GM10266 (cell line): ENCODE measurements around the gene BRI3.

ENCODE experiments used
- DNase-seq: peaks from one replicate; pipeline ENCODE4 v3.0.0; 2012; ENCODE audit errors: extremely low spot score
- CTCF ChIP-seq: IDR thresholded peaks from 2 replicates; pipeline ENCODE4 v1.5.1; 2012; ENCODE audit warnings: mild to moderate bottlenecking, low read depth; ENCODE audit not compliant: control insufficient read depth, insufficient read depth; ENCODE audit errors: missing control alignments

BRI3 gene

GRCh38 chr7:98283127-98283886 lies 1.8 kb downstream of the BRI3 start:
- DNase-seq, result peak; percentile 14
- no peak for TF ChIP-seq CTCF

GRCh38 chr7:98283887-98284222 lies 2.4 kb downstream of the BRI3 start:
- DNase-seq, result no peak
- no peak for TF ChIP-seq CTCF

GRCh38 chr7:98284335-98285036 lies 3.0 kb downstream of the BRI3 start:
- DNase-seq, result no peak

GRCh38 chr7:98285157-98286092 lies 3.9 kb downstream of the BRI3 start:
- no peak for TF ChIP-seq CTCF
- DNase-seq, result no peak

More at GRCh38 chr7:98284335-98285036, 3.0 kb downstream of the BRI3 start:
- TF ChIP-seq CTCF, result no peak

- DNase-seq, result no peak
- TF ChIP-seq CTCF, result no peak
Measured at GRCh38 chr7:98286093-98286539, 4.6 kb downstream of the BRI3 start.

- TF ChIP-seq CTCF, result no peak
Measured at GRCh38 chr7:98286701-98287485, 5.4 kb downstream of the BRI3 start.

More at GRCh38 chr7:98286701-98287485, 5.4 kb downstream of the BRI3 start:
- no peak for DNase-seq
